NAMALWA (cell line): ENCODE measurements around the gene PLPP1.

Experiments
- DNase-seq: peaks from one replicate; pipeline ENCODE4 v3.0.0-alpha.2; 2015; ENCODE audit warnings: low spot score

Gene PLPP1

DNA sequence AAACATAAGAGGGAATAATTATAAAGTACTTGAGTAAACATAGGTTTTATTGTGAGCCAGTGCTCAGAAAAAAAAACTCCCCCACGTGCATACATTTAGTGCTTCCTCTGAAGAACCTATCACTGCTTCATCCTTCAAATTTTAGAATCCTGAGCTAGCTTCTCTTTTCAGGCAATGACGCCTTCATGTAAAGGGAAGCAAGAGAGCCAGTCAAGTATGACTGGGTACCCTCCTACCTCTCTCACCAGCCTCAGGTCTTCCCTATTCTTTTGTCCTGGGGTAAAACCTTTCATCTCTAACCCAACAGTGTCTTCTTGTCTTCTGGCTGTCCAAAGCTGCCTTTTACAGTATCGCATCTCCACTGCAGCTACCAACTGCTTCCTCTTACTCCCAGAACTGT, 32.0 kb downstream of the PLPP1 start:
- DNase-seq, result peak; percentile 1

DNA sequence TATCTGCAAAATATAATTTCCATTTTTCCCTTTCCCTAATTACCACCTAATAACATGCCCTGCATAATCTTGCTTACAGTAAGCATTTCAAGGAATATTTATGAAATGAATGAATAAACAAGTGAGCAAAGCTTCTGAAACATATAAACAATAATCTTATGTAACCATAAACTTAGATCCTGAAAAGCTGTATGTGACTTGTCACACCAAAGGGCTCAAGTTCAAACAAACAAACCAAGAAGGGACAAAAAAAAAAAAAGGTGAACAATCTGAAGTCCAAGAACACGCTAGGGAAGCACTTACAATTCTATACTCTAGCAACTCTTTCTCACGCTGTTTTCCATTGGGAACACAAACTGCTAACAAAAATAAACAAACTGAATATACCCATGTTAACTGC, 36.3 kb downstream of the PLPP1 start:
- no peak for DNase-seq

DNA sequence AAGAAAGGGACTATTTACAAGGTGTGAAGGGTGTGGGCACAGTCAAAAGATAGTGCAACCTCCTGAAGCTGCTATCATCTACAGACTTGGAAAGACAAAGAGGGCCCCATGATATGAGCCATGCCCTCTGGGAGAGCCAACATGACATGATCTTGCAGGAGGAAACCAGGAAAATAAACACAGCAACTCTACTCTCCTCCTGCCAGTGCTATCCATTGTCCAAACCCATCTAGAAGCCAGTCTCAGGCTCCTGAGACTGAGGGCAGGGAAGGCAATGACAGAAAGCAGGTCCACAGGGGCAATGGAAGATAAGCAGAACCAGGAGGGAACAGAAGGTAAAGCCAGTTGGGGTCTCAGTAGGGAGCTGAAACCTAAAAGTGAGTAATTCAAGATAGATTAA, 37.1 kb downstream of the PLPP1 start:
- DNase-seq, result no peak

DNA sequence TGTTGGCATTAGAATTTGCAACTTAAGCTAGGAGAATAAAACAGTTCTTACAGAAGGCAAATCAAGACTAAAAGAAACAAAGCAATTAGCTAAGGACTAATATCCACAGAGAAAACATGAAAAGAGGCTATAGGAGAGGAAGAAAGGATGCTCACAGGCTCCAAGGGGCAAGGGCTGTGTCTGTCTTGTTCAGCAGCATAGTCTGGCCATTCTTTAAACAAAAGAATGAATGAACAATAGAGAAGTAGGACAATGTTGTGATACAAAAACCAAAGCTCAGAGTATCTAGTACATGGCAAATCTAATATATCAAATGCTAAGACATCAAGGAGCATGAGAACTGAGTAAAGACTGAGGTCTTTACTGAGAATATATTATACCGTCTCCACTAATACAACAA, 39.5 kb downstream of the PLPP1 start:
- no peak for DNase-seq

DNA sequence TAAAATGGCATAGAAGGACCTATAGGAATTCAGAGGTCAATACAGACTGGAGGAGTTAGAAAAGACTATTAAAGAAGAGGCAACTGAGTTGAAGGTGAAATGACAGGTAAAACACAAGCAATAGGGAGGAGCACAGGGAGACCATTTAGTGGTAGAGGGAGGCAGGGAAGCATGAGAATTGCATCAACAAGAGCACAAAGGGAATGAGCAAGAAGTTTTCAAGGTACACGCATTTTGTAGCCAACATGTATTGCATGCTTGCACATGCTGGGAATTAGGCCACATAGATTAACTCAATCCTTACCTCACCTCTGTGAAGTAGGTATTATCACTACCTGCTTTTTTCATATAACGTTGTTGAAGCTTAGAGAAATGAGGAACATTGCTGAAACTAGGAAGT, 42.3 kb downstream of the PLPP1 start:
- DNase-seq, result no peak

DNA sequence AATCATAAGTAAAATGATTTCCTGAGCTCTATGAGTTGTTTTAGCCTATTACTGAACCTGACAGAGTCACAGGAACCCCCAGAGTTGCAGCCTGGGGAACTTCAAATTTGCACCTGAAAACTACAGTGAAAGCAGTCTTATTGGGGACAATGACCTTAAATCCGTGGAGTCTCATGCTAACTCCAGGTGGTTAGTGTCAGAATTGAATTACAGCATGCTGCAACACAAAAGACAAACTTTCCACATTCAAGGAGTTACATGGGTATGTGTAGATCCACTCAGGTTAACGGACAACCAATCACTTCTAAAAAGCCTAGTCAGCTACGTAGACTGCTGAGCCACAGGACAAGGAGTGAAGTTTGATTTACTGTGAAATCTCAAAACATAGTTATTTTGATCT, 49.7 kb downstream of the PLPP1 start:
- DNase-seq, result no peak

DNA sequence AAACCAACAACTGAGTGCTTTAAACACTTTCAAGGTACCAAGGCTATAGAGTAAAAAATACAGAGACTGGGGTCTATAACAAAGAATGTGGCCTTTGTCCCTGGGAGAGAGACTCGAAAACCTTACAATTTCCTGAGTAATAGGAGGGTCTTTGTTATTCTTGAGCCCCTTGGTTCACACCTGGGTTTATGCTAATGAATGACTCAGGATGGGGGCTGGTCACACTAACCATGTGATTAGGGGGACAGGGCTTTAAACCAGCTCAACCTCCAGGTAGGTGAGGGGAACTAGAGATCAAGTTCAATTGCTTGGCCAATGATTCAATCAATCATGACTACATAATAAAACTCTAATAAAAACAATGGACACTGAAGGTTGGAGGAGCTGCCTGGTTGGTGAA, 50.2 kb downstream of the PLPP1 start:
- DNase-seq, result no peak

DNA sequence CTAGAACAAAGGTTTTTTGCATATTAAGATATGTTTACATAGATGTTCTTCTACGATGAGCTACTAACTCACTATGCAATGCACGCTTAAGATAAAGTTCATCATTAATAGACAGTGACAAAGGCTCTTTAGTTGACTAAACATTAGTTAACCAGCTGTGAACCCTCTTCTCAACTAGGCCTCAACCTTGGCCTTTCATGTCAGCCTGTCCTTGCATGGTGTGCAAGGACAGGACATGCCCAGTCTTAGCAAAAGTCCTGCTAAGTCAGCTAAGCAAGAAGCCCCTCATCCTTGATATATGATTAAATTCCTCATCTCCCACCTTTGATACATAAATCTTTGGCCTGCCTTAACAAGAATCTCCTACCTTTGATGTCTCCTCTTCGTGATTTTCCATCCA, 50.9 kb downstream of the PLPP1 start:
- DNase-seq, result no peak

DNA sequence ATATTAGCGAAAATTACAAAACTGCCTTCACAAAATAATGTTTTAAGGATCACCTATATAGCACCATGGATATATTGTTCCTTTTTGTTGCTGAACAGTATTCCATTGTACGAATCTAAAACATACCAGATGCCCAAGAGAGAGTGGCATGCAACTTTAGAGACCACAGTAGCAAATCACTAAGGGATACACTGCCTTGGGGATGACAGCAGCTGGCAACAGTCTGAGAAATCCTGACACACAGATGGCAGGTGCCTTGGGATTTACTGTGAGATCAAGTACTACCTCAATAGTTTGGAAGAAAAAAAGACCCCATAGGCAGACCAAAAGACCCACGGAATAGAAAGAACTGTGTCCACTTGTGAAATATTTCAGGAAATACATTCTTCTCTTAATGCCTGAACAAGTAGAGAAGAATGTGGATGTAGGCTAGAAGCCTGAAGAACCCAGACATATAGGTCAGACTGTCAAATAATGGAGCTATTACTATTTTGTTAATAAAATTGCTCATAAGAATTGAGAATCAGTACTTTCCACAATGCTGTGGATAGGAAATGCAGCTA, 53.4 kb downstream of the PLPP1 start:
- no peak for DNase-seq

DNA sequence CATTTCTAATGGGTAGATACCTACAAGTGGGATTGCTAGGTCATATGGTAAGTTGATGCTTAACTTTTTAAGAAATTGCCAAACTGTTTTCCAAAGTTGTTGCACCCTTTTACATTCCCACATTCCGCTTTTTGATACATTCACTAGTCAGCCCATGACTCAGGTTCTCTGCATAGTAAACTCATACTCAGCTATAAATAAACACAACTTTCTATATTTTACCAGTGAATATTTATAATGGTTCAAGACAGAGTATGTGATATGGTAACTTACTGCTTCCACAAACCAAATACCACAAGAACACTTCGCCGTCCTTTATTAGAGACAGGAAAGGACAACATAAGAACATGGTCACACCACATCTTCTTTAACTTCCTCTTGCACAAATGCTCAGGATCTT, 54.0 kb downstream of the PLPP1 start:
- DNase-seq, result no peak

DNA sequence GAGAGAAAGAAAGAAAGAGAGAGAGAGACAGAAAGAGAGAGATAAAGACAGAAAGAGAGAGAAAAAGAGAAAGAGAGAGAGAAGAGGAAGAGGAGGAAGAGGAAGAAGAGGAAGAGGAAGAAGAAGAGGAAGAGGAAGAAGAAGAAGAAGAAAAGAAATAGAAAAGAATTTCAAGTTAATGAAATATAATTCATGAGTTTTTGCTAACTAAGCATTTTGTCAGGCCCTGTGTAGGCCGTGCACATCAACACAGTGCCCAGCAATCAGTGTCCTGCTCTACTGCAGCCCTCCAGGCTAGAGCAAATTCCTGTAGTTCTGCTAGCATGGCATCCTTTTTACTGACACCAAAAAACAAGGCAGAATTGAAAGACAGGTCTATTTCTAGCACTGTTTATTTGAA, 62.1 kb downstream of the PLPP1 start:
- DNase-seq, result no peak

DNA sequence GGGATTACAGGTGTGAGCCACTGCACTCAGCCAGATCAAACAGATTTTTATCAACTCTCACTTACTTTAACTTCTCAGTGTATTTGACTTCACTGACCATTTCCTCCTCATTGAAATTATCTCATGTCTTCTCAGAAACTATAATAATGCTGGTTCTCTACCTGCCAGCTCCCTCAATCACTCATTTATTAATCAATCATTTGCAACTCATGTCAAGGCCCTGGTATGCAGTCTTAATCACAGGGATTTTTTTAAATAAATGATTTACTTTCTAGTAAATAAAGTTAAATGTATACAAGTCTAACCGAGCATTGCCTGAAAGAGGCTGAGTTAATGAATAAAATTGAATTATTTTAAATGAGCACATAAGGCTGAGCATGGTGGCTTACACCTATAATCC, 63.3 kb downstream of the PLPP1 start:
- no peak for DNase-seq

DNA sequence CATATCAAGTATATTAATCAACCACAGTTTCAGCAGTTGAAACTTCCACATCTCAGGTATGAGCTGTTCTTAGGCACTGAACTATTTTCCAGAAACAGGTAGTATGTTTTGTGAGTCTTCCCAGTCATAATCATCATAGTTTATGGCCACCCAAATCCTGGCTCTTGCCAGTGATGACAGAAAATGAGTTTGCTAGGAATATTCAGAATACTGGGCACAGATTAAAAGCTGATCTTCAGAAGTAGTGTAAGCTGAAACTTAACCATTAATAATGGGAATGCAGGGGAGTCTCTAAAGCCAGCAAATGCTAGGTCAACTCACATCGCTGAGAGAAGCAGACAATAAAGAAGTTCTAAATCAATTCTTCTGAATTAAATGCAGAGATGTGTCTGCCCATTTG, 64.5 kb downstream of the PLPP1 start:
- DNase-seq, result no peak

DNA sequence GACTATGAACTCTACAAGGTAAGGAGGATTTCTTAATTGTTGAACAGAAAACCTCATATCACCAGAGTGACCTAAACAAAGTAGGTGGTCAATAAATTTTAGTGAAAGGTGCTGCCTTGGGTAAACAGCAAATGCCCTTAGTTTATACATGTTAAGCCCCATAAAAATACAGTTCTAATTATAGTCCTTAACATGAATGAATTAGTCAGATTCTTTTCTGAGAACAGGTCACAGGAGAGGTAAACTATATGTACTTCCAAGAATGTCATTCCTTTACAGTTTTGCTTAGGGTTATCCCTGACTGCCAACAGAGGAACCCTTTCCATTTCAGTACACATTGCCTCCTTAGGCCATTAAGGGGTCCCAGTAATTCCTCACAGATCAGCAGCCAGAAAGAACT, 64.9 kb downstream of the PLPP1 start:
- DNase-seq, result no peak

DNA sequence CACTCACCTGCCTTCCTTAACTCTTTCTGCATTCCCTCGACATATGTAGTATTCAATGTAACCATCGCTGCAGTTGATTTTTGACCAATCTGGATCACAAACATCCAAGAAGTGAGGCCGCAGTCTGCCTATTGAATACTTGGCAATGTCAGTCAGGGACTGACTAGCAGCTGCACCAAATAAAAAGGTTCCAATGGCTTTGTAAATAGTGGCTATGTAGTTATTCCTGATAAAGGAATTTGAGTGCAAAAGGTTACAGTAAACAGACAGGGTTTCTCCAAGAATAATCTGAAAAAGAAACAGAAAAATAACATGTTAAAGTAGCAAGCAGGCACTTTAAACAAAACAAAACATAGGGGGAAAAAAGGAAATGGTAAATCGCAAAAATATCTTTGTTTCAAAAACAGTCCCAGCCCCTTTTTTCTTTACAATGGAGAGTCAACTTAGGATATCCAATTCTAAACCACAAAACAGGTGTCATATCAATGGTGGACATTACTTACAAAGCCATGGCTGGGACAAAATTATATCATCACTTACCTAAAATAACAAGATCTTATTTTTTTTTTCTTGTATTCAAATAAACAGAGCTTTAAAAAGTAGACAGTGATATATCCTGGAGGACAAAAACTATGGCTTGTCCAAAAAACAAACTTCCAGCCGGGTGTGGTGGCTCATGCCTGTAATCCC, 66.8 kb downstream of the PLPP1 start:
- DNase-seq, result no peak

DNA sequence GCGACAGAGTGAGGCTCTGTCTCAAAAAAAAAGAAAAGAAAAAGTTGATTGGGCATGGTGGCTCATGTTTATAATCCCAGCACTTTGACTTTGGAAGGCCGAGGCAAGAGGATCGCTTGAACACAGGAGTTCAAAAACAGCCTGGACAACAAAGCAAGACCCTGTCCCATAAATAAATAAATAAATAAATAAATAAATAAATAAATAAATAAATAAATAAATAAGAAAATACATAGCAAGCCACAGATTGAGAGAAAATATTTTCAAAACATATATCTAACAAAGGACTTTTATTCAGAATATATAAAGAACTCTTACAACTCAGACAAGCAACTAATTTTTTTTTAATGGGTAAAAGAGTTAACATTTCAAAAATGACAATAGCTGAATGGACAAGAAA, 71.2 kb downstream of the PLPP1 start:
- DNase-seq, result no peak

DNA sequence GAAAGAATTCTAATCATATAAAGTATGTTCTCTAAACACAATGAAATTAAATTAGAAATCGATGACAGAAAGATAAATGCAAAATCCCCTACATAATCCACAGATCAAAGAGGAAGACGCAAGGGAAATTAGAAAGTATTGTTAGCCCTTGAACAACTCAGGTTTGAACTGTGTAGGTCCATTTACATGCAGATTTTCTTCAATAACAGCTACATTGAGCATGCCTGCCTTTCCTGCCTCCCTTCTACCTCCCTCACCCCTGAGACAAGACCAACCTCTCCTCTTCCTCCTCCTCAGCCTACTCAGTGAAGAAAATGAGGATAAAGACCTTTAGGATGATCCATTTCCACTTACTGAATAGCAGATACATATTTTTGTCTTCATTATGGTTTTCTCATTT, 75.2 kb downstream of the PLPP1 start:
- no peak for DNase-seq

DNA sequence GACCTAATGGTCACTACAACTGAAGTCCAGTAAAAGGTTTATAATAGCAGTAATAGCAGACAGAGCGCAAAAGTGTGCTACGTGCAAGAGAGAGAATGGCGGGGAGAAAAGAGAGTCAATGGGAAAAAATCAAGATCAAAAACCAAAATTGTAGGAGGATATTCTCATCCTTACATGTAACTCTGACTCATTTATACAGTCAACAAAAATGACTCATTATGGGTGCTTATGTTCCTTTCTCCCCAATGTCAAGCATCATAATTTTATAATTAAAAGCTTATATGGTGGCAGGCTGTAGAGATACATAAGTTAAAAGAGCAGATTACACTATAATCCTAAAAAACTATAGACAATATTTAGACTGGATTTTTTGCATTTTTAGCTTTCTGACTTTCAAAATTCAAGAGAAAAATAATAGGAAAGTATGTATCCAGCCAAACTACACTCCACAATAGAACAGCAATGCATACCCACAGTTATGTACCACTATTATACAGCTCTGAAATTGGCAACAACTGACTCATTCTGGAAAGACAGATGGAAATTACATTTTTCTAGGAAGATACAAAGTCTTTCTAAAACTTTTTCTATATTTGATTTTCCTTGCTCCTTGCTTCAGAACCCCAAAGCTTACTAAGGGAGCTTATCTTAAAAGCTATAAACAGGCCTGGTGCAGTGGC, 78.4 kb downstream of the PLPP1 start:
- no peak for DNase-seq

DNA sequence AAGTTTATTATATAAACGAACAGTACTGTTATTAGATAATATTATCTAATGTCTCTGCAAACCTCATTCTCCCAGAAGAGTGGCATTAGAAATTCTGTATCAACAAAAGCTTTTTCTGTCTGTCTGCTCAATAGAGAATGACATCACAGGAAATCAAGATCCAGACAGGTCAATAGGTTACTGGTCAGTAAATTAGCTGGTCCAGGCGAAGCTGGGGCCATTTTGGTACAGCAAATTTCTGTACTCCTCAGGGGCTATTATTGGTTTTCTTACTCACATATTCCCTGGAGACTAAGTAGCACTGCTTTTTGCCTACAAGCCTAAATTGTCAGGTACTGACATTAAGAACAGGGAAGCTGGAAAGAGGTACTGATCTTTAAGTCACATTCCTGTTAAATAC, 80.5 kb downstream of the PLPP1 start:
- DNase-seq, result no peak

DNA sequence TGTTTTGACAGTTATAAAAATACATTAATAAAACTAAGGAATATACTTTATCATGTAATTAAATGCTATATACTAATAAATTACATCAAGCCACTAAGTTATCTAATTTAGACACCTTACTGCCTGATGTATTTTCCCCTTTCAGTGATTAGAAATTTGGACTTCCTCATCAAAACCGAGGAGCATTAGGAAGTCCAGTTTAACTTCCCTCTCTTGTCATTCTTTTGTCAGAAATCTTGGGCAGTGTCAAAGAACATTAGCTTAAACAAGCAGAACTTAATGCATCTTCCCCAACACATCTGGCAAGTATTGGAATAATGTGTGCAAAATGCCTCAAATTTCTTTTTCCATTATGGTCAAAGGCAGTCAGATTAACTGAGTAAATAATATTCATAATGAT, 81.6 kb downstream of the PLPP1 start:
- no peak for DNase-seq

DNA sequence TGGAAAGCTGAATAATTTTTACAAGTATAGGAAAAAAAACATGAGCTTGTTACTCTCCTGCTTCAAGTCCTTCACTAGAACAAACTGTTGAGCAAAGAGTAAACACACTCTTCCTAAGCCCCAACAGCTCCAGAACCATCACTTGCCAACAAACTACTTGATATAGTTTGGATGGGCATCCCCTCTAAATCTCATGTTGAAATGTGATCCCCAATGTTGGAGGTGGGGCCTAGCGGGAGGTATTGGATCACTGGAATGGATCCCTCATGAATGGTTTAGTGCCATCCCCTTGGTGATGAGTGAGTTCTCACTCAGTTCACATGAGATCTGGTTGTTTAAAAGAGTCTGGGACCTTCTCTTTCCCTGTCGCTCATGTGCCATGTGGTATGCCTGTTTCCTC, 82.8 kb downstream of the PLPP1 start:
- no peak for DNase-seq

DNA sequence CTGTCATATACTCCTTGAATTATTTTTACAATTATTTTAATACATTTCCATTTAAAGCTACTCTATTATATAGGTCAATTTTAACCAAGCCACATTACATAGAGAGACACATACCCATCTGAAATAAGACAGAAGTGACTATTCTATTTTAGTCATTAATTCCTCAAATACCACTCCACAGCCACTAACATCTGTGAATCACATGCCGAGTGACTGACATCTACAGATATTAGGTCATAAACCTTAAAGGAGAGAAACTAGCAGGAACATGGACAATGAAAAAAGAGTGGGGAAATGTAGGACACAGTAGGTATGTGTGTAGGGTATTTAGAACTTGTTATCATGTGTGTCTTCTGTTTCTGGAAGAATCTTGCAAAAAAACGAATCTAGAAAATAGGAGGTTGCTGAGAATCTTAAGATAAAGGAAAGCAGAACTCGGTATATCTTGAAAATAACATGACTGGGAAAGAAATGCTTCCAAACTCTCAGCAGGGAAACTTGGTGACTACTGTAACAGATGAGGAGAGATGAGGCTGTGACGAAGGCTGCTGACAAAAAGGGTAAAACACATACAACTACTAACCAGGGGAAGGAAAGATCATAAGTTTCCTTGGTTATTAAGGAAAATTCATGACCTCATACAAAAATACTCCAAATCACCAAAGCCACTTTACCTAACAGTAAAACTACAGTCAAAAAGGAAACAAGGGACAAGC, 84.6 kb downstream of the PLPP1 start:
- no peak for DNase-seq

DNA sequence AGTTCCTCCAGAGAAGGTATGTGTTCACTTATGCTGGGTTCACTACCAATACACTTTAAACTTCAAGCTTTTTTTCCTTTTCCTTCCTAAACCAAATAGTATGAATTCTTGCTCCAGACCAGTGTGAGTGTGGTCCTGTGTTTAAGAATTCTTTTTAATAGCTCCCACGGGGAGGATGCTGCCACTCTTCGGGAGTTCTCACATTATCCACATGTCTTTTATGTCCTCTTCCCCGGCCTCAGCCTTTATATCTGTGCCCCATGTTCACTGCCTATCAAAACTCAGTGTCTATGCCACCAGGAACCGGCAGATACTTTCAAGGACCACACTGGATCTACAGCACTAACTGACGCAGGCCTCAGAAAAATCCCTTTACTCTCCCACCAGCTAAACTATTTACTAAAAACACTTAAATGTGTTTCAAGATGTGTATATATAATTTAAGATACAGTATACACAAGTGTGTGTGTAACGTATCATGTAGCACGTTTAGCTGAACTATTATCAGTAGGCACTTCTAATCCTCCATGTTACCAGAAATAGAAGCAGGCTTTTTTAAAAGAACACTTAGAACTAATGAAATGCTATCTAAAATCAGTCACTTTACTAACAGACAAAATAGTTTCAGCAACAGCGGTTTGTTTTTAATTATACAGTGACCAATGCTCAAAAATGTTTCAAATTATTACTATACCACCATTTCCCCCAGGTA, 88.0 kb downstream of the PLPP1 start:
- DNase-seq, result no peak
